SK-N-SH (cell line): ENCODE data around the gene SON. TPM values are rescaled to one million over a fixed set of nuclear protein-coding genes. Genes with fewer than 3 reads are reported as not detected.
A peak's percentile ranks its signal among the peaks of the same experiment; 100 is the strongest.

Experiments
- CTCF ChIA-PET: fragments of 300-600, 350-600 bp; formaldehyde crosslinking; extraction: SDS; loops from one replicate; lab custom pipeline; 2021; lab: Yijun Ruan, JAX
- POLR2A ChIA-PET: fragments of 350-600 bp; sonication (Branson Sonifier 250); formaldehyde crosslinking; extraction: SDS; loops from one replicate; lab custom pipeline; 2020; ENCODE audit warnings: antibody characterized with exemption, inconsistent platforms; lab: Yijun Ruan, JAX
- DNase-seq: peaks from one replicate; pipeline ENCODE4 v3.0.0; 2012
- H2AFZ ChIP-seq: fragments of 200-600 bp; sonication (generic); 2 replicates; pipeline ENCODE4 v1.8.1; 2016; ENCODE audit warnings: antibody characterized with exemption, mild to moderate bottlenecking, low read depth
- H3F3A ChIP-seq: fragments of 200-600 bp; sonication (generic); replicated peaks from 2 replicates; pipeline ENCODE3; 2016; ENCODE audit warnings: antibody characterized with exemption, mild to moderate bottlenecking; ENCODE audit not compliant: insufficient read depth
- H3K27ac ChIP-seq, 2 experiments: fragments of 200-500 bp in 1 of 2; fragments of 200-600 bp in 1 of 2; sonication (Bioruptor generic) in 1 of 2; sonication (generic), shearing (Covaris generic) in 1 of 2; 2 replicates each; pipeline versions ENCODE4 v1.5.1 to v1.6.1; 2014 to 2016; ENCODE audit warnings: low read depth in 2 of 2, inconsistent platforms in 1 of 2, low read length in 1 of 2, mild to moderate bottlenecking in 1 of 2, mixed read lengths in 1 of 2
- H3K27me3 ChIP-seq: fragments of 200-600 bp; sonication (generic), shearing (Covaris generic); 2 replicates; pipeline ENCODE4 v1.6.1; 2016; ENCODE audit warnings: mixed run types; ENCODE audit not compliant: insufficient read depth
- H3K36me3 ChIP-seq, 2 experiments: fragments of 200-500 bp in 1 of 2; fragments of 200-600 bp in 1 of 2; sonication (Bioruptor generic) in 1 of 2; sonication (generic) in 1 of 2; replicated peaks in 1 of 2; 2 replicates each; pipeline versions ENCODE3 to v1.5.1; 2014 to 2016; ENCODE audit warnings: low read length in 1 of 2, mild to moderate bottlenecking in 1 of 2; ENCODE audit not compliant: insufficient read depth in 2 of 2, control insufficient read depth in 1 of 2
- H3K4me1 ChIP-seq, 2 experiments: fragments of 200-500 bp in 1 of 2; fragments of 200-600 bp in 1 of 2; sonication (Bioruptor generic) in 1 of 2; sonication (generic), shearing (Covaris generic) in 1 of 2; 2 replicates each; pipeline versions ENCODE4 v1.5.1 to v1.6.1; 2014 to 2016; ENCODE audit warnings: low read depth in 1 of 2, low read length in 1 of 2, mixed run types in 1 of 2; ENCODE audit not compliant: insufficient read depth in 2 of 2, control insufficient read depth in 1 of 2
- H3K4me2 ChIP-seq: fragments of 200-600 bp; sonication (generic), shearing (Covaris generic); 2 replicates; pipeline ENCODE4 v1.6.1; 2017; ENCODE audit warnings: mixed run types
- H3K4me3 ChIP-seq, 2 experiments: fragments of 200-500 bp in 1 of 2; fragments of 200-600 bp in 1 of 2; sonication (Bioruptor generic) in 1 of 2; sonication (generic), shearing (Covaris generic) in 1 of 2; 2 replicates each; pipeline versions ENCODE4 v1.5.1 to v1.8.1; 2014 to 2016; ENCODE audit warnings: low read depth in 2 of 2, inconsistent platforms in 1 of 2, low read length in 1 of 2, mild to moderate bottlenecking in 1 of 2, mixed read lengths in 1 of 2, moderate library complexity in 1 of 2
- H3K79me2 ChIP-seq: fragments of 200-600 bp; sonication (generic); 2 replicates; pipeline ENCODE4 v1.8.1; 2017; ENCODE audit warnings: mild to moderate bottlenecking; ENCODE audit not compliant: insufficient read depth
- H3K9ac ChIP-seq: fragments of 200-600 bp; sonication (generic); 2 replicates; pipeline ENCODE4 v1.6.1; 2017; ENCODE audit warnings: mixed run types
- H3K9me2 ChIP-seq: fragments of 200-600 bp; sonication (generic); 2 replicates; pipeline ENCODE4 v1.6.1; 2017; ENCODE audit warnings: mixed run types
- H3K9me3 ChIP-seq: fragments of 200-600 bp; sonication (generic); 2 replicates; pipeline ENCODE4 v1.6.1; 2017; ENCODE audit warnings: mixed run types, mild to moderate bottlenecking, moderate library complexity
- H4K20me1 ChIP-seq: fragments of 200-600 bp; sonication (generic); 2 replicates; pipeline ENCODE4 v1.6.1; 2017; ENCODE audit warnings: mild to moderate bottlenecking, mixed run types; ENCODE audit not compliant: insufficient read depth
- ELF1 ChIP-seq: IDR thresholded peaks from 2 replicates; pipeline ENCODE4 v1.4.0; 2012
- EP300 ChIP-seq, 2 experiments: IDR thresholded peaks; 2 replicates each; pipeline versions ENCODE4 v1.4.0 to v1.6.1; 2012; ENCODE audit warnings: borderline replicate concordance in 1 of 2, low read depth in 1 of 2, low read length in 1 of 2
- EZH2phosphoT487 ChIP-seq: fragments of 200-600 bp; sonication (generic); IDR thresholded peaks from 2 replicates; pipeline ENCODE4 v1.6.1; 2017; ENCODE audit warnings: low read depth, mixed run types, mild to moderate bottlenecking, antibody characterized with exemption, moderate library complexity, borderline replicate concordance
- FOXJ3 ChIP-seq: sonication (generic); formaldehyde crosslinking; IDR thresholded peaks from 2 replicates; pipeline ENCODE4 v1.5.1; 2020; ENCODE audit warnings: mild to moderate bottlenecking, missing genetic modification reagents
- FOXM1 ChIP-seq: IDR thresholded peaks from 2 replicates; pipeline ENCODE4 v1.4.0; 2012; ENCODE audit warnings: low read depth, mild to moderate bottlenecking
- JUND ChIP-seq: IDR thresholded peaks from 2 replicates; pipeline ENCODE4 v1.4.0; 2012
- MEF2A ChIP-seq: IDR thresholded peaks from 2 replicates; pipeline ENCODE4 v1.4.0; 2012; ENCODE audit warnings: low read depth, borderline replicate concordance
- NFIC ChIP-seq: IDR thresholded peaks from 2 replicates; pipeline ENCODE4 v1.4.0; 2012; ENCODE audit warnings: borderline replicate concordance
- NRF1 ChIP-seq: IDR thresholded peaks from 2 replicates; pipeline ENCODE4 v1.6.1; 2012; ENCODE audit warnings: low read depth, mild to moderate bottlenecking, low read length
- RAD21 ChIP-seq: IDR thresholded peaks from 2 replicates; pipeline ENCODE4 v1.6.1; 2012; ENCODE audit warnings: mild to moderate bottlenecking, low read length
- RFX5 ChIP-seq: IDR thresholded peaks from 2 replicates; pipeline ENCODE4 v1.6.1; 2012; ENCODE audit warnings: mild to moderate bottlenecking, improper control_type of control experiment, low read length
- TCF12 ChIP-seq: IDR thresholded peaks from 2 replicates; pipeline ENCODE4 v1.4.0; 2012
- TEAD4 ChIP-seq: IDR thresholded peaks from 2 replicates; pipeline ENCODE4 v1.4.0; 2012; ENCODE audit warnings: mild to moderate bottlenecking, borderline replicate concordance; ENCODE audit not compliant: insufficient read depth
- WGBS: methylation state at CpG from one replicate; pipeline ENCODE4 v1.1.6; 2017; ENCODE audit warnings: low lambda C conversion rate; 5-methylcytosine and 5-hydroxymethylcytosine counted together
- polyA plus RNA-seq, 3 experiments: library from polyadenylated mRNA; depleted of rRNA; stranded (reverse); fragments of >200 nt; gene quantifications; 2 replicates each; pipeline ENCODE4 v1.2.3, GENCODE V29; 2012
- TF ChIP-seq, protein P1 (sequence below): fragments of 200-600 bp; sonication (generic); IDR thresholded peaks from 2 replicates; pipeline ENCODE4 v1.6.1; 2017; ENCODE audit warnings: antibody characterized with exemption, mild to moderate bottlenecking, moderate library complexity
- TF ChIP-seq, protein P2 (sequence below): IDR thresholded peaks from 2 replicates; pipeline ENCODE4 v1.4.0; 2012; ENCODE audit warnings: low read depth, borderline replicate concordance
- TF ChIP-seq, protein P3 (sequence below): IDR thresholded peaks from 2 replicates; pipeline ENCODE4; 2012
- TF ChIP-seq, protein P4 (sequence below): IDR thresholded peaks from 2 replicates; pipeline ENCODE4 v1.6.1; 2012; ENCODE audit warnings: mild to moderate bottlenecking, low read depth, low read length, moderate library complexity

SON gene
- polyA plus RNA-seq, 1 of the 3 experiments (the other 2 are of a cell fraction): 45.9 TPM

DNA sequence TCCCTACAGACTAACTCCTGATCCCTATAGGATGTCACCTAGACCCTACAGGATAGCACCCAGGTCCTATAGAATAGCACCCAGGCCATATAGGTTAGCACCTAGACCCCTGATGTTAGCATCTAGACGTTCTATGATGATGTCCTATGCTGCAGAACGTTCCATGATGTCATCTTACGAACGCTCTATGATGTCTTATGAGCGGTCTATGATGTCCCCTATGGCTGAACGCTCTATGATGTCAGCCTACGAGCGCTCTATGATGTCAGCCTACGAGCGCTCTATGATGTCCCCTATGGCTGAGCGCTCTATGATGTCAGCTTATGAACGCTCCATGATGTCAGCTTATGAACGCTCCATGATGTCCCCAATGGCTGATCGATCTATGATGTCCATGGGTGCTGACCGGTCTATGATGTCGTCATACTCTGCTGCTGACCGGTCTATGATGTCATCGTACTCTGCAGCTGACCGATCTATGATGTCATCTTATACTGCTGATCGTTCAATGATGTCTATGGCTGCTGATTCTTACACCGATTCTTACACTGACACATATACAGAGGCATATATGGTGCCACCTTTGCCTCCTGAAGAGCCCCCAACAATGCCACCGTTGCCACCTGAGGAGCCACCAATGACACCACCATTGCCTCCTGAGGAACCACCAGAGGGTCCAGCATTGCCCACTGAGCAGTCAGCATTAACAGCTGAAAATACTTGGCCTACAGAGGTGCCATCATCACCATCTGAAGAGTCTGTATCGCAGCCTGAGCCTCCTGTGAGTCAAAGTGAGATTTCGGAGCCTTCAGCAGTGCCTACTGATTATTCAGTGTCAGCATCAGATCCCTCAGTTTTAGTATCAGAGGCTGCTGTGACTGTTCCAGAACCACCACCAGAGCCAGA, 9.5 kb downstream of the SON start:
- Histone ChIP-seq H3K9me2 (no peaks in the 10 kb centered on the region), H3K4me1 (no peaks in the 10 kb centered on the region; a peak in 2 of 4 replicates), H3K27me3 (no peaks in the 10 kb centered on the region), H3K27ac (no peak overlapping the region), H2AFZ (no peak overlapping the region), H3F3A (no peaks in the 10 kb centered on the region), H3K9ac (no peak overlapping the region), H4K20me1 (peaks cover 97% of the 10 kb centered on the region), H3K4me2 (no peak overlapping the region), H3K4me3 (no peak overlapping the region), H3K79me2 (peaks cover 99% of the 10 kb centered on the region), H3K36me3 (peaks cover 90 to 92% of the 10 kb centered on the region in 2 experiments), H3K9me3 (no peaks in the 10 kb centered on the region)
- POLR2A ChIA-PET: interaction anchor here (0.6 to 1.6 kb wide), 2 partner anchors 10 to 25 kb away, joined by 3 to 5 read pairs; partner anchors contain the start of genes GART and SON
- DNase-seq: peak; percentile 38
- WGBS: 97% methylated on average over 23 of the region's 24 CpGs
- TF ChIP-seq, protein P1, sequence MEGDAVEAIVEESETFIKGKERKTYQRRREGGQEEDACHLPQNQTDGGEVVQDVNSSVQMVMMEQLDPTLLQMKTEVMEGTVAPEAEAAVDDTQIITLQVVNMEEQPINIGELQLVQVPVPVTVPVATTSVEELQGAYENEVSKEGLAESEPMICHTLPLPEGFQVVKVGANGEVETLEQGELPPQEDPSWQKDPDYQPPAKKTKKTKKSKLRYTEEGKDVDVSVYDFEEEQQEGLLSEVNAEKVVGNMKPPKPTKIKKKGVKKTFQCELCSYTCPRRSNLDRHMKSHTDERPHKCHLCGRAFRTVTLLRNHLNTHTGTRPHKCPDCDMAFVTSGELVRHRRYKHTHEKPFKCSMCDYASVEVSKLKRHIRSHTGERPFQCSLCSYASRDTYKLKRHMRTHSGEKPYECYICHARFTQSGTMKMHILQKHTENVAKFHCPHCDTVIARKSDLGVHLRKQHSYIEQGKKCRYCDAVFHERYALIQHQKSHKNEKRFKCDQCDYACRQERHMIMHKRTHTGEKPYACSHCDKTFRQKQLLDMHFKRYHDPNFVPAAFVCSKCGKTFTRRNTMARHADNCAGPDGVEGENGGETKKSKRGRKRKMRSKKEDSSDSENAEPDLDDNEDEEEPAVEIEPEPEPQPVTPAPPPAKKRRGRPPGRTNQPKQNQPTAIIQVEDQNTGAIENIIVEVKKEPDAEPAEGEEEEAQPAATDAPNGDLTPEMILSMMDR: no peak
- no peak for TF ChIP-seq EZH2phosphoT487
- TF ChIP-seq, protein P2, sequence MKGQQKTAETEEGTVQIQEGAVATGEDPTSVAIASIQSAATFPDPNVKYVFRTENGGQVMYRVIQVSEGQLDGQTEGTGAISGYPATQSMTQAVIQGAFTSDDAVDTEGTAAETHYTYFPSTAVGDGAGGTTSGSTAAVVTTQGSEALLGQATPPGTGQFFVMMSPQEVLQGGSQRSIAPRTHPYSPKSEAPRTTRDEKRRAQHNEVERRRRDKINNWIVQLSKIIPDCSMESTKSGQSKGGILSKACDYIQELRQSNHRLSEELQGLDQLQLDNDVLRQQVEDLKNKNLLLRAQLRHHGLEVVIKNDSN: no peak
- TF ChIP-seq, protein P3, sequence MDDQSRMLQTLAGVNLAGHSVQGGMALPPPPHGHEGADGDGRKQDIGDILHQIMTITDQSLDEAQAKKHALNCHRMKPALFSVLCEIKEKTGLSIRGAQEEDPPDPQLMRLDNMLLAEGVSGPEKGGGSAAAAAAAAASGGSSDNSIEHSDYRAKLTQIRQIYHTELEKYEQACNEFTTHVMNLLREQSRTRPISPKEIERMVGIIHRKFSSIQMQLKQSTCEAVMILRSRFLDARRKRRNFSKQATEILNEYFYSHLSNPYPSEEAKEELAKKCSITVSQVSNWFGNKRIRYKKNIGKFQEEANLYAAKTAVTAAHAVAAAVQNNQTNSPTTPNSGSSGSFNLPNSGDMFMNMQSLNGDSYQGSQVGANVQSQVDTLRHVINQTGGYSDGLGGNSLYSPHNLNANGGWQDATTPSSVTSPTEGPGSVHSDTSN: no peak
- no peak for TF ChIP-seq EP300 (IDR thresholded peaks at IDR 0.05; ENCODE audit: borderline replicate concordance in 1 of 2, low read depth in 1 of 2, low read length in 1 of 2)
- no peak for TF ChIP-seq TEAD4
- TF ChIP-seq NFIC: no peak
- TF ChIP-seq ELF1: no peak
- TF ChIP-seq MEF2A: no peak
- TF ChIP-seq FOXJ3 (CRISPR knock-in tag): no peak
- TF ChIP-seq TCF12: no peak
- no peak for TF ChIP-seq RAD21
- TF ChIP-seq FOXM1: no peak
- TF ChIP-seq NRF1: no peak
- no peak for TF ChIP-seq JUND
- TF ChIP-seq, protein P4, sequence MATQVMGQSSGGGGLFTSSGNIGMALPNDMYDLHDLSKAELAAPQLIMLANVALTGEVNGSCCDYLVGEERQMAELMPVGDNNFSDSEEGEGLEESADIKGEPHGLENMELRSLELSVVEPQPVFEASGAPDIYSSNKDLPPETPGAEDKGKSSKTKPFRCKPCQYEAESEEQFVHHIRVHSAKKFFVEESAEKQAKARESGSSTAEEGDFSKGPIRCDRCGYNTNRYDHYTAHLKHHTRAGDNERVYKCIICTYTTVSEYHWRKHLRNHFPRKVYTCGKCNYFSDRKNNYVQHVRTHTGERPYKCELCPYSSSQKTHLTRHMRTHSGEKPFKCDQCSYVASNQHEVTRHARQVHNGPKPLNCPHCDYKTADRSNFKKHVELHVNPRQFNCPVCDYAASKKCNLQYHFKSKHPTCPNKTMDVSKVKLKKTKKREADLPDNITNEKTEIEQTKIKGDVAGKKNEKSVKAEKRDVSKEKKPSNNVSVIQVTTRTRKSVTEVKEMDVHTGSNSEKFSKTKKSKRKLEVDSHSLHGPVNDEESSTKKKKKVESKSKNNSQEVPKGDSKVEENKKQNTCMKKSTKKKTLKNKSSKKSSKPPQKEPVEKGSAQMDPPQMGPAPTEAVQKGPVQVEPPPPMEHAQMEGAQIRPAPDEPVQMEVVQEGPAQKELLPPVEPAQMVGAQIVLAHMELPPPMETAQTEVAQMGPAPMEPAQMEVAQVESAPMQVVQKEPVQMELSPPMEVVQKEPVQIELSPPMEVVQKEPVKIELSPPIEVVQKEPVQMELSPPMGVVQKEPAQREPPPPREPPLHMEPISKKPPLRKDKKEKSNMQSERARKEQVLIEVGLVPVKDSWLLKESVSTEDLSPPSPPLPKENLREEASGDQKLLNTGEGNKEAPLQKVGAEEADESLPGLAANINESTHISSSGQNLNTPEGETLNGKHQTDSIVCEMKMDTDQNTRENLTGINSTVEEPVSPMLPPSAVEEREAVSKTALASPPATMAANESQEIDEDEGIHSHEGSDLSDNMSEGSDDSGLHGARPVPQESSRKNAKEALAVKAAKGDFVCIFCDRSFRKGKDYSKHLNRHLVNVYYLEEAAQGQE: no peak
- TF ChIP-seq RFX5: no peak
- CTCF ChIA-PET: no interaction called here
